GM12891 (cell line): Measurements from ENCODE around the gene GLIPR2.

Source experiments
- POLR2AphosphoS5 ChIP-seq: IDR thresholded peaks from 2 replicates; pipeline ENCODE4 v1.6.1; 2011; ENCODE audit warnings: low read depth, low read length, control low read depth
- POU2F2 ChIP-seq: IDR thresholded peaks from 2 replicates; pipeline ENCODE4 v1.6.1; 2011; ENCODE audit warnings: low read depth, mild to moderate bottlenecking, control low read depth, low read length, moderate library complexity
- SPI1 ChIP-seq: IDR thresholded peaks from 2 replicates; pipeline ENCODE4 v1.6.1; 2011; ENCODE audit warnings: low read depth, low read length, control low read depth

GRCh38 chr9:36170531-36170930, 34.0 kb downstream of the GLIPR2 start:
- TF ChIP-seq POU2F2 = no peak
- TF ChIP-seq POLR2AphosphoS5 = no peak
- no peak for TF ChIP-seq SPI1
